HG03108 (cell line): ENCODE measurements around the gene FAM3A.

Experiments
- ATAC-seq: cut with Tn5 transposase; IDR thresholded peaks from one replicate; pipeline ENCODE4 v1.9.1; 2021; ENCODE audit warnings: moderate library complexity; ENCODE audit not compliant: unreplicated experiment

The FAM3A gene

GRCh38 chrX:154483325-154483724 lies 32.7 kb downstream of the FAM3A start:
- ATAC-seq: no peak

- ATAC-seq: no peak
Measured at GRCh38 chrX:154482786-154483185, 33.2 kb downstream of the FAM3A start.

GRCh38 chrX:154481911-154482601 lies 34.0 kb downstream of the FAM3A start:
- ATAC-seq: no peak

- no peak for ATAC-seq
Measured at GRCh38 chrX:154481195-154481594, 34.8 kb downstream of the FAM3A start.

GRCh38 chrX:154478728-154479622 lies 37.1 kb downstream of the FAM3A start, which contains the start of gene LAGE3:
Gene LAGE3 (minus strand): TSS chrX:154479281. CDS start chrX:154478915, 366 bp downstream.
- peak; percentile 86 for ATAC-seq

- ATAC-seq: no peak
Measured at GRCh38 chrX:154477891-154478477, 38.0 kb downstream of the FAM3A start.

- no peak for ATAC-seq
Measured at GRCh38 chrX:154476821-154477220, 39.2 kb downstream of the FAM3A start.

GRCh38 chrX:154473683-154474082 lies 42.3 kb downstream of the FAM3A start:
- ATAC-seq: no peak

GRCh38 chrX:154472685-154473632 lies 43.1 kb downstream of the FAM3A start:
- no peak for ATAC-seq

- no peak for ATAC-seq
Measured at GRCh38 chrX:154471839-154472684, 44.0 kb downstream of the FAM3A start.

GRCh38 chrX:154470914-154471568 lies 45.0 kb downstream of the FAM3A start:
- ATAC-seq: no peak

GRCh38 chrX:154470434-154470833 lies 45.6 kb downstream of the FAM3A start:
- no peak for ATAC-seq

GRCh38 chrX:154469880-154470279 lies 46.2 kb downstream of the FAM3A start:
- no peak for ATAC-seq

- no peak for ATAC-seq
Measured at GRCh38 chrX:154469114-154469513, 46.9 kb downstream of the FAM3A start.

- no peak for ATAC-seq
Measured at GRCh38 chrX:154468217-154468616, 47.8 kb downstream of the FAM3A start.

GRCh38 chrX:154467556-154467955 lies 48.5 kb downstream of the FAM3A start:
- ATAC-seq: no peak

- ATAC-seq: no peak
Measured at GRCh38 chrX:154466907-154467306, 49.1 kb downstream of the FAM3A start.

- no peak for ATAC-seq
Measured at GRCh38 chrX:154466036-154466435, 50.0 kb downstream of the FAM3A start.

GRCh38 chrX:154465601-154466000 lies 50.4 kb downstream of the FAM3A start:
- no peak for ATAC-seq
